H1 (cell line): ENCODE results near the gene IPO7. TPM values are rescaled to one million over a fixed set of nuclear protein-coding genes. Genes with fewer than 3 reads are reported as not detected.

Experiments
- JUND ChIP-seq: IDR thresholded peaks from 2 replicates; pipeline ENCODE4 v1.6.1; 2011; ENCODE audit warnings: mild to moderate bottlenecking, improper control_type of control experiment, low read length
- NRF1 ChIP-seq: IDR thresholded peaks from 2 replicates; pipeline ENCODE4 v1.6.1; 2011; ENCODE audit warnings: mild to moderate bottlenecking, low read depth, low read length, improper control_type of control experiment
- polyA plus RNA-seq, 7 experiments: library from polyadenylated mRNA; depleted of rRNA in 3 of 7; stranded (reverse) in 5 of 7; unstranded in 2 of 7; fragments of >200 nt in 5 of 7; fragments of 200-250 nt in 2 of 7; gene quantifications; 1 replicate in 5 of 7; 2 replicates in 1 of 7; 4 replicates in 1 of 7; pipeline versions ENCODE4 v1.2.1 to v1.2.3, GENCODE V29; 2011 to 2013; ENCODE audit warnings: missing spikeins in 2 of 7, mixed read lengths in 2 of 7
- total RNA-seq: library from RNA; stranded (reverse); fragmentation: NEBNext Ultra II Directional; extraction: Animal tissue kit (Norgen Biotek cat#: 25700); gene quantifications from 2 replicates; pipeline ENCODE4 v1.2.1, GENCODE V29; 2021

The IPO7 gene
- total and polyA plus RNA-seq, 2 of the 8 experiments (the other 6 are each of a cell fraction or from before 2014, with no cell fraction given) = 45.9 to 259 TPM

DNA sequence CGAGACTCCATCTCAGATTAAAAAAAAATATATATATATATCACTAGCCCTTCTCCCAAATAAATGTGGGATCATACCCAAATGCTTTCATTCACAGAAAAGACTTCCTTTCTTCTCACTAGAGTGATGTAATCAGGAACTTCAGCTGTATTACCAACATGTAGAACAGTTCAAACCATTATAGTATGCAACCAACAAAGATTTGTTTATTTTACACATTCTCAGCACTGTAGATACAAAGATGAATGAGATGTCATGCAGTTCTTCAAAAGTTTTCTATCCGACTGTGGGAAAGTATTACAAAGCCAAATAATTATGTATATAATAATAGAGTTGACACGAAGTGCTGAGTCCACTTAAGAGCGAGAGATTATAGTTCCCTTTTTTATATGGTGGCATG lies 54.2 kb downstream of the IPO7 start (continued):
- TF ChIP-seq JUND (no peak), NRF1 (no peak)
